GM12874 (cell line): Measurements from ENCODE around the gene GRIPAP1.
A peak's percentile ranks its signal among the peaks of the same experiment; 100 is the strongest.

ENCODE experiments used
- TF ChIP-seq, protein P1 (sequence below): IDR thresholded peaks from 2 replicates; pipeline ENCODE4 v1.5.1; 2011; ENCODE audit warnings: low read depth, mild to moderate bottlenecking, control low read depth, low read length, moderate library complexity; ENCODE audit not compliant: insufficient read depth

GRIPAP1 gene

DNA sequence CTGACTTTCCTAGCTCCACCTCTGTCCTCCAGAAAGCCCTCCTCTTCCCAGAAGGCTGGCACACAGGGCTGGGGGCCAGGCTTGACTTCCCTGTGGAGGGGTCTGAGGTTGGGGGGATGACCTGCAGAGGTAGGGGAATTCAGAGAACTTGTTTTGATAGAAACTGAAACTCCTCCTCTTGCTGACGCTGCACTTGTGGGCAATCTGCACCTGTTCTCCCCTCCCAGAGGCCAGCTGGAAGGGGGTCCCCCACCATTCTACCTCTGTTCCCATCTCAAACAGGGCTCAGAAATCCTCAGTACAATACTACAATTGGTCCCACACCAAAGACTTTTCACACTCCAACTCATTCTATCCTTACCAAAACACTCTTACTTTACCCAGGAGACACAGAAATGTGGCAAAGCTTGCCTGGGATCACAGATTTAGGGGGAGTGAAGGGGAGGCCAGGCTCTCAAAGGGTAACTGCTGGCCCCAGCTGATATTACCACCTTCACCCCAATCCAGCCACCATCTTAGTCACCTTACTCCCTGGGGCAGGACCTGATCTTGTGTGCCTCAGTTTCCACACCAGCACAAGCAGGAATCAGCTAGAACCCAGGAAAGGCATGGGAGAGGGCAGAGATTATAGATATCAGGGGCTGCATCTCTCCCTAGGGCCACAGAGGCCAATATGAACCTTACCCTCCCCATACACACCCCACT, 63.2 kb downstream of the GRIPAP1 start:
- TF ChIP-seq, protein P1, sequence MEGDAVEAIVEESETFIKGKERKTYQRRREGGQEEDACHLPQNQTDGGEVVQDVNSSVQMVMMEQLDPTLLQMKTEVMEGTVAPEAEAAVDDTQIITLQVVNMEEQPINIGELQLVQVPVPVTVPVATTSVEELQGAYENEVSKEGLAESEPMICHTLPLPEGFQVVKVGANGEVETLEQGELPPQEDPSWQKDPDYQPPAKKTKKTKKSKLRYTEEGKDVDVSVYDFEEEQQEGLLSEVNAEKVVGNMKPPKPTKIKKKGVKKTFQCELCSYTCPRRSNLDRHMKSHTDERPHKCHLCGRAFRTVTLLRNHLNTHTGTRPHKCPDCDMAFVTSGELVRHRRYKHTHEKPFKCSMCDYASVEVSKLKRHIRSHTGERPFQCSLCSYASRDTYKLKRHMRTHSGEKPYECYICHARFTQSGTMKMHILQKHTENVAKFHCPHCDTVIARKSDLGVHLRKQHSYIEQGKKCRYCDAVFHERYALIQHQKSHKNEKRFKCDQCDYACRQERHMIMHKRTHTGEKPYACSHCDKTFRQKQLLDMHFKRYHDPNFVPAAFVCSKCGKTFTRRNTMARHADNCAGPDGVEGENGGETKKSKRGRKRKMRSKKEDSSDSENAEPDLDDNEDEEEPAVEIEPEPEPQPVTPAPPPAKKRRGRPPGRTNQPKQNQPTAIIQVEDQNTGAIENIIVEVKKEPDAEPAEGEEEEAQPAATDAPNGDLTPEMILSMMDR = no peak

GRCh38 chrX:48937054-48937907, 64.8 kb downstream of the GRIPAP1 start:
- TF ChIP-seq, protein P1 = peak; percentile 15; the same call in 1 of the 2 replicates

GRCh38 chrX:48936429-48937053, 65.5 kb downstream of the GRIPAP1 start:
- TF ChIP-seq, protein P1 = no peak

DNA sequence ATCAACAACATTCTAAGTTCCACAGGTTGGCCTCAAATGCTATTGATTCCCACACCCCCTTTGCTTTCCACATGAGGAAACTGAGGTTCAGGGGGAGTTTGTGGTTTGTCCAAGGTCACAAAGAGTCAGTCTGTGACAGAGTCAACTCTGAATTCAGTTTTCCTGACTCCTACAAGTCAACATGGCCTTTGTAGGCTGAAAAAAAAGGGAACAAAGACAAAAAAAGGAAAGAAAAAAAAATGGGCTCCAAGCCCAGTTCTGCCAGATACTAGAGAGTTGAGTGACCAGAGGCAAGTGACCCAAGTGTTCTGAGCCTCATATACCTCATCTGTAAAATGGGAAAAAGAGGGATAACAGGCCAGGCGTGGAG, 66.8 kb downstream of the GRIPAP1 start:
- TF ChIP-seq, protein P1 = no peak

GRCh38 chrX:48934581-48935300, 67.3 kb downstream of the GRIPAP1 start:
- TF ChIP-seq, protein P1 = no peak

DNA sequence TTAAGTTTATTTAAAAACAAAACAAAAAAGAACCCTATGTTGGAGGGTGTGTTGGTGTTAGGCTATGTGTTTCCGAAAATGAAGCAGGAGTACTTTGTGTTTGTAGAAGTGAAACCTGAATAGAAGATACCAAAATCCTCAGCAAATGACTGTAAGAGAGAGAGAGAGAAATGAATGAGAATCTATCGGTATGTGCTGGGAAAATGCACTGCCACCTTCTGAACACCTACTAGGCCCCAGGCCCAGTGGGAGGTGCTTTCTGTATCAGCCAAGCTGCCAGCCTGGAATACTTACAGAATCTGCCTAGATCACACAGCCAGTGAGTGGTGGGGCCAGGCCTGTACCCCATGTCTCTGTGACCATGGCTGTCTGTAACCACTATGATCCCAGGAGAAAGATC, 68.3 kb downstream of the GRIPAP1 start:
- TF ChIP-seq, protein P1 = no peak
